ENCODE data around the gene NGRN.

DNA sequence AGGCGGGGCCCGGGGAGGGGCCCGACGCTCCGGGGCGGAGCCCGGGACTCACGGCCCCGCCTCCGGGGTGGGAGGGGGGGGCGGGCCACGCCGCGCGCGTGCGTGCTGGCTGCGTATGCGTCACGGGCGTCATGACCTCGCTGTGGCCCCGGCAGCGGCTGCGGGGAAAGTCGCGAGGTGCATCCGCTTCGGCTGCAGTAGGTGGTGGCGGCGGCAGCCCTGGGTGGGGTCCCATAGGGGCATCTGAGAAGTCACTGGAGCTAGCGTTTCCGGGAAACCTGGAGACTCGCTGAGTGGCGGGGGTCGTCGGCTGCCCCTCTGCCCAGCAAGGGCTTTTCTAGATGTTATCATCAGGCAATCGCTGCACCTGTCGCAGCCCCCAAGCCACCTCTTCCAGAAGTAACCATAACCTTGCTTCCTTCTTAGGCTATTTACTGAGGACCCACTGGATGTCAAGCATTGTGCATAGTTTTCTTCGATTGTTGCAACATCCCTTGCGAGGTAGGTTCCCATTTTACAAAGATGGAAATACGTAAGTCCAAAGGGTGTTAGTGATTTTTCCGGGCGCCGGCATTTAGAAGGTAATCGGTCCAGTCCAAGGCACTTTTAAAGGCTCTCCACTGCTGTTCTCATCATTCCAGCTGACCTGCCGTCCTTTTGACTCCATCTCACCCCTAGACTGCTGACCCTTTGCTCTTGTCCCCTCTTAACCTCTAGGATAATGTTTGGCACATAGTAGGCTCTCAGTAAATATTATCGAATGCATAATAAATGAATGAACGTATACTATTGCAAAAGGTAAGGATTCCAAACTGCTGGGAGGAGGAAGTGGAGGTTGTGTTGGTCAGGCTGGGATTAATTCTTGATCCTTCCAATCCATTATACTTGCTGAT lies 31.1 kb upstream of the NGRN start, which contains the start of gene GDPGP1:
- TF ChIP-seq, protein P1, sequence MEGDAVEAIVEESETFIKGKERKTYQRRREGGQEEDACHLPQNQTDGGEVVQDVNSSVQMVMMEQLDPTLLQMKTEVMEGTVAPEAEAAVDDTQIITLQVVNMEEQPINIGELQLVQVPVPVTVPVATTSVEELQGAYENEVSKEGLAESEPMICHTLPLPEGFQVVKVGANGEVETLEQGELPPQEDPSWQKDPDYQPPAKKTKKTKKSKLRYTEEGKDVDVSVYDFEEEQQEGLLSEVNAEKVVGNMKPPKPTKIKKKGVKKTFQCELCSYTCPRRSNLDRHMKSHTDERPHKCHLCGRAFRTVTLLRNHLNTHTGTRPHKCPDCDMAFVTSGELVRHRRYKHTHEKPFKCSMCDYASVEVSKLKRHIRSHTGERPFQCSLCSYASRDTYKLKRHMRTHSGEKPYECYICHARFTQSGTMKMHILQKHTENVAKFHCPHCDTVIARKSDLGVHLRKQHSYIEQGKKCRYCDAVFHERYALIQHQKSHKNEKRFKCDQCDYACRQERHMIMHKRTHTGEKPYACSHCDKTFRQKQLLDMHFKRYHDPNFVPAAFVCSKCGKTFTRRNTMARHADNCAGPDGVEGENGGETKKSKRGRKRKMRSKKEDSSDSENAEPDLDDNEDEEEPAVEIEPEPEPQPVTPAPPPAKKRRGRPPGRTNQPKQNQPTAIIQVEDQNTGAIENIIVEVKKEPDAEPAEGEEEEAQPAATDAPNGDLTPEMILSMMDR (IDR thresholded peaks at IDR 0.05) = no peak
- no peak for TF ChIP-seq POLR2A (IDR thresholded peaks at IDR 0.05)
- peak in 1 of 3 donors; percentile 19 for TF ChIP-seq POLR2AphosphoS5 (IDR thresholded peaks at IDR 0.05)
